H9 (cell line): ENCODE measurements around the gene AVEN. TPM values are rescaled to one million over a fixed set of nuclear protein-coding genes. Genes with fewer than 3 reads are reported as not detected.

Experiments used
- total RNA-seq: library from RNA; stranded (reverse); gene quantifications from 2 replicates; pipeline ENCODE4 v1.2.1, GENCODE V29; 2021

Gene AVEN
- total RNA-seq, 1 experiment from 2014 or later: 16.1 TPM

Other genes with a start within 250 kb of the AVEN start
- gene CHRM5, start 70.7 kb downstream of the AVEN start, total RNA-seq: not detected in 2 replicates
- gene EMC7, start 62.7 kb upstream of the AVEN start, total RNA-seq: 55.6 and 61.5 TPM in 2 replicates
- gene PGBD4, start 62.9 kb upstream of the AVEN start, total RNA-seq: 0.94 and 1.2 TPM in 2 replicates
- gene KATNBL1, start 170.9 kb upstream of the AVEN start, total RNA-seq: 43.5 and 46.8 TPM in 2 replicates
- 108 and 109 TPM in 2 replicates for gene EMC4, start 185.8 kb upstream of the AVEN start, total RNA-seq